ENCODE data around the gene RNPEPL1.

Gene RNPEPL1

GRCh38 chr2:240585681-240586197, 17.5 kb downstream of the RNPEPL1 start:
- Histone ChIP-seq H3K4me1 (ENCODE audit: control insufficient read depth, insufficient read depth, low read length) (peaks cover 13% of the 10 kb centered on the region), H3K27ac (ENCODE audit: extremely low read depth, low read depth, low read length) (peak overlapping the region; percentile 78), H3K9me3 (ENCODE audit: control insufficient read depth, insufficient read depth, low read depth, low read length) (no peaks in the 10 kb centered on the region), H3K4me3 (ENCODE audit: low read depth, low read length) (peak overlapping the region; percentile 97), H3K36me3 (ENCODE audit: control insufficient read depth in 2 of 2, insufficient read depth in 1 of 2, low read length in 2 of 2) (peaks cover 0 to 30% of the 10 kb centered on the region in 2 experiments; a peak in 1 of 3 replicates)
- POLR2A ChIA-PET = interaction anchor here (0.7 to 3.3 kb wide), 13 partner anchors 8 to 1052 kb away, joined by 3 to 53 read pairs (median 6); partner anchors contain the start of genes ATG4B and DUSP28
- no peak for TF ChIP-seq ZNF518A (tag by site-specific recombination; conservative IDR thresholded peaks at IDR 0.05; ENCODE audit: low read depth)
- 0 out of 2 replicates have a peak, but pooled peaks have one; percentile 5 for TF ChIP-seq PRDM4 (tag by site-specific recombination; IDR thresholded peaks at IDR 0.05)
- CTCF ChIA-PET = interaction anchor here (0.7 to 5.5 kb wide), 3 partner anchors 19 to 907 kb away, joined by 3 to 34 read pairs (median 3); no protein-coding TSS in a partner anchor

- H3K4me1 ChIP-seq (ENCODE audit: control insufficient read depth, insufficient read depth, low read length) = peaks cover 13% of the 10 kb centered on the region
- no peaks in the 10 kb centered on the region for H3K9me3 ChIP-seq (ENCODE audit: control insufficient read depth, insufficient read depth, low read depth, low read length)
- H3K36me3 ChIP-seq (ENCODE audit: control insufficient read depth in 2 of 2, insufficient read depth in 1 of 2, low read length in 2 of 2) = peaks cover 0 to 36% of the 10 kb centered on the region in 2 experiments; a peak in 1 of 3 replicates
- H3K4me3 ChIP-seq (ENCODE audit: low read depth, low read length) = peak within 1 kb of the TSS; percentile 97
- CTCF ChIA-PET = interaction anchor here (0.7 to 5.5 kb wide), 7 partner anchors 11 to 907 kb away, joined by 3 to 34 read pairs (median 3); no protein-coding TSS in a partner anchor
- H3K27ac ChIP-seq (ENCODE audit: extremely low read depth, low read depth, low read length) = peak within 1 kb of the TSS; percentile 78
- POLR2A ChIA-PET = interaction anchor here (0.6 to 3.3 kb wide), 16 partner anchors 9 to 1051 kb away, joined by 3 to 53 read pairs (median 4); partner anchors contain the start of genes ATG4B and DUSP28
- TF ChIP-seq ZNF571 (tag by site-specific recombination; IDR thresholded peaks at IDR 0.05) (no peak), OSR2 (tag by site-specific recombination; IDR thresholded peaks at IDR 0.05) (no peak), ZNF146 (tag by site-specific recombination; IDR thresholded peaks at IDR 0.05) (no peak), ZXDB (tag by site-specific recombination; IDR thresholded peaks at IDR 0.05) (peak; percentile 84), TRIM28 (IDR thresholded peaks at IDR 0.05; ENCODE audit: borderline replicate concordance, low read length) (no peak), ZNF785 (tag by site-specific recombination; IDR thresholded peaks at IDR 0.05) (no peak), ZNF544 (tag by site-specific recombination; IDR thresholded peaks at IDR 0.05) (no peak), ZNF280D (tag by site-specific recombination; IDR thresholded peaks at IDR 0.05) (no peak), ZNF777 (tag by site-specific recombination; IDR thresholded peaks at IDR 0.05; ENCODE audit: borderline replicate concordance) (no peak), KLF16 (tag by site-specific recombination; IDR thresholded peaks at IDR 0.05) (peak; percentile 78; the same call in 1 of the 2 replicates), MEIS1 (CRISPR knock-in tag; IDR thresholded peaks at IDR 0.05; ENCODE audit: borderline replicate concordance) (no peak), ZNF138 (tag by site-specific recombination; IDR thresholded peaks at IDR 0.05; ENCODE audit: borderline replicate concordance) (no peak), INSM2 (tag by site-specific recombination; IDR thresholded peaks at IDR 0.05) (no peak), ZSCAN23 (tag by site-specific recombination; IDR thresholded peaks at IDR 0.05) (no peak), ZNF2 (tag by site-specific recombination; IDR thresholded peaks at IDR 0.05) (peak; percentile 36; the same call in 1 of the 2 replicates), RBAK (tag by site-specific recombination; IDR thresholded peaks at IDR 0.05) (no peak), ZNF214 (tag by site-specific recombination; IDR thresholded peaks at IDR 0.05; ENCODE audit: borderline replicate concordance) (no peak), ZFHX2 (tag by site-specific recombination; conservative IDR thresholded peaks at IDR 0.05) (0 out of 2 replicates have a peak, but pooled peaks have one; percentile 11), ZBTB48 (tag by site-specific recombination; IDR thresholded peaks at IDR 0.05) (peak; percentile 73)
These were observed 18.1 kb downstream of the RNPEPL1 start, which contains the start of gene CAPN10 for GRCh38 chr2:240586198-240586918. TSS of gene CAPN10 (plus strand) at chr2:240586734. CDS start at chr2:240586912, 178 bp downstream.
